CD4-positive, CD25-positive, alpha-beta regulatory T cell (primary cell): Measurements from ENCODE around the gene RIC1. TPM values are rescaled to one million over a fixed set of nuclear protein-coding genes. Genes with fewer than 3 reads are reported as not detected.

Experiments
- ATAC-seq, 2 donors: fragments of 150-1000 bp; cut with Tn5 transposase; one replicate each; pipeline ENCODE4 v1.10.0; 2021; ENCODE audit warnings: low read depth in 2 of 2, moderate number of reproducible peaks in 2 of 2, moderate library complexity in 1 of 2
- DNase-seq, 3 donors: peaks; one replicate each; pipeline versions ENCODE4 v3.0.0 to v3.0.0-alpha.2; 2012 to 2022; ENCODE audit warnings: mixed read lengths in 1 of 3
- H3K27ac ChIP-seq: one replicate; pipeline ENCODE4 v1.7.0; 2013; ENCODE audit warnings: mild to moderate bottlenecking, low read length; ENCODE audit not compliant: insufficient read depth, poor library complexity, severe bottlenecking
- H3K27me3 ChIP-seq: one replicate; pipeline ENCODE4 v1.7.0; 2013; ENCODE audit warnings: low read length; ENCODE audit not compliant: control insufficient read depth, insufficient read depth
- H3K36me3 ChIP-seq: one replicate; pipeline ENCODE4 v1.7.0; 2013; ENCODE audit warnings: mild to moderate bottlenecking, low read length, moderate library complexity; ENCODE audit not compliant: control insufficient read depth, insufficient read depth
- H3K4me1 ChIP-seq: 2 replicates; pipeline ENCODE4 v1.7.0; 2013; ENCODE audit warnings: mild to moderate bottlenecking, low read length; ENCODE audit not compliant: insufficient read depth, control insufficient read depth, poor library complexity, severe bottlenecking
- H3K4me3 ChIP-seq: one replicate; pipeline ENCODE4 v1.7.0; 2013; ENCODE audit warnings: low read depth, mild to moderate bottlenecking, low read length, moderate library complexity
- H3K9me3 ChIP-seq, 2 experiments: 1 replicate in 1 of 2; 2 replicates in 1 of 2; pipeline ENCODE4 v1.7.0; 2013; ENCODE audit warnings: low read length in 2 of 2, mild to moderate bottlenecking in 1 of 2, moderate library complexity in 1 of 2; ENCODE audit not compliant: control insufficient read depth in 2 of 2
- H3K27ac Mint-ChIP-seq, 3 donors: one replicate each; pipeline ENCODE4 v1.8.0; 2020 to 2022; ENCODE audit warnings: mild to moderate bottlenecking in 3 of 3, mixed read lengths in 3 of 3, moderate library complexity in 2 of 3
- H3K27me3 Mint-ChIP-seq: one replicate; pipeline ENCODE4 v1.8.0; 2022; ENCODE audit warnings: mild to moderate bottlenecking, mixed read lengths
- H3K36me3 Mint-ChIP-seq: one replicate; pipeline ENCODE4 v1.8.0; 2020; ENCODE audit warnings: mixed read lengths
- H3K4me1 Mint-ChIP-seq, 4 donors: one replicate each; pipeline ENCODE4 v1.8.0; 2020 to 2022; ENCODE audit warnings: mixed read lengths in 4 of 4, mild to moderate bottlenecking in 1 of 4
- H3K4me3 Mint-ChIP-seq, 4 donors: one replicate each; pipeline ENCODE4 v1.8.0; 2020 to 2022; ENCODE audit warnings: mild to moderate bottlenecking in 4 of 4, mixed read lengths in 4 of 4, moderate library complexity in 3 of 4
- H3K9me3 Mint-ChIP-seq, 7 donors: one replicate each; pipeline ENCODE4 v1.8.0; 2020 to 2022; ENCODE audit warnings: mixed read lengths in 7 of 7, mild to moderate bottlenecking in 3 of 7, moderate library complexity in 2 of 7
- polyA plus RNA-seq, 4 donors: library from polyadenylated mRNA; unstranded; fragments of 300-500 nt; fragmentation: Illumina TruSeq; gene quantifications; one replicate each; pipeline ENCODE4 v1.2.3, GENCODE V29; 2021
- total RNA-seq: library from RNA; stranded (reverse); gene quantifications from one replicate; pipeline ENCODE4 v1.2.3, GENCODE V29; 2022

RIC1 gene
- total and polyA plus RNA-seq, 5 donors from 2014 or later: 5.0 to 29.9 (median 7.6) TPM

- Mint-ChIP-seq H3K27me3 (peaks cover 5% of the 10 kb centered on the region), H3K36me3 (peaks cover 10% of the 10 kb centered on the region), H3K4me3 (peak overlapping the region in 3 of 4 donors; percentile 8 to 99 (median 98)), H3K9me3 (peaks cover 0 to 8% (median 3%) of the 10 kb centered on the region in 7 donors), H3K4me1 (peaks cover 49 to 77% (median 64%) of the 10 kb centered on the region in 4 donors), H3K27ac (no peak overlapping the region)
- no peak overlapping the region for H3K27ac ChIP-seq
- no peaks in the 10 kb centered on the region for H3K27me3 ChIP-seq
- H3K4me1 ChIP-seq: peaks cover 54% of the 10 kb centered on the region
- ATAC-seq (no peak), DNase-seq (no peak)
- no peaks in the 10 kb centered on the region for H3K36me3 ChIP-seq
- H3K9me3 ChIP-seq: peaks cover 0 to 7% of the 10 kb centered on the region in 2 experiments
- H3K4me3 ChIP-seq: peak overlapping the region; percentile 23
Observed at GRCh38 chr9:5631026-5631425, 2.1 kb downstream of the RIC1 start.

GRCh38 chr9:5632540-5632939 lies 3.6 kb downstream of the RIC1 start:
- Mint-ChIP-seq H3K9me3 (peaks cover under 1 to 10% (median 4%) of the 10 kb centered on the region in 7 donors), H3K4me1 (peaks cover 42 to 66% (median 57%) of the 10 kb centered on the region in 4 donors), H3K27me3 (peaks cover 5% of the 10 kb centered on the region), H3K4me3 (peak overlapping the region in 1 of 4 donors; percentile 20), H3K27ac (no peak overlapping the region), H3K36me3 (peaks cover 13% of the 10 kb centered on the region)
- no peak for DNase-seq
- H3K36me3 ChIP-seq: no peaks in the 10 kb centered on the region
- peaks cover 39% of the 10 kb centered on the region for H3K4me1 ChIP-seq
- ATAC-seq: no peak
- peaks cover 1 to 7% of the 10 kb centered on the region in 2 experiments for H3K9me3 ChIP-seq
- H3K4me3 ChIP-seq: no peak overlapping the region
- no peak overlapping the region for H3K27ac ChIP-seq
- no peaks in the 10 kb centered on the region for H3K27me3 ChIP-seq

- no peak overlapping the region for H3K27ac Mint-ChIP-seq
Observed at GRCh38 chr9:5633243-5633642, 4.3 kb downstream of the RIC1 start.

DNA sequence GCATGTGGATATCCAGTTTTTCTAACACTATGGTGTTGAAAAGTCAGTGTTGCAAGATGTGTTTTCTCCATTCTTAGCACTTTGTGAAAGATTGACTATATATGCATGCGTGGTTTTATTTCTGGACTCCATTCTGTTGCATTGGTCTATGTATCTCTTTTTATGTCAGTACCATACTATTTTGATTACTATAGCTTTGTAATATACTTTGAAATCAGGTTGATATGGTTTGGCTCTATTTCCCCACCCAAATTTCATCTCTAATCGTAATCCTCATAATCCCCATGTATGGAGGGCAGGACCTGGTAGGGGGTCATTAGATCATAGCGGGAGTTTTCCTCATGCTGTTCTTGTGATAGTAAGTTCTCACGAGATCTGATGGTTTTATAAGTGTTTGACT lies 6.5 kb downstream of the RIC1 start:
- Histone ChIP-seq H3K27me3 (no peaks in the 10 kb centered on the region), H3K4me3 (no peak overlapping the region), H3K4me1 (peaks cover 25% of the 10 kb centered on the region), H3K36me3 (peaks cover 2% of the 10 kb centered on the region), H3K9me3 (peaks cover 7 to 10% of the 10 kb centered on the region in 2 experiments), H3K27ac (no peak overlapping the region)
- H3K9me3 Mint-ChIP-seq: peaks cover 7 to 34% (median 13%) of the 10 kb centered on the region in 7 donors
- H3K27me3 Mint-ChIP-seq: no peaks in the 10 kb centered on the region
- peak overlapping the region in 1 of 4 donors; percentile 34 for H3K4me3 Mint-ChIP-seq
- H3K27ac Mint-ChIP-seq: peak overlapping the region in 2 of 3 donors; percentile 20 to 50
- peaks cover 42 to 73% (median 63%) of the 10 kb centered on the region in 4 donors for H3K4me1 Mint-ChIP-seq
- DNase-seq: no peak
- no peak for ATAC-seq
- peaks cover 38% of the 10 kb centered on the region for H3K36me3 Mint-ChIP-seq

More at GRCh38 chr9:5633243-5633642, 4.3 kb downstream of the RIC1 start:
- DNase-seq (peak in 1 of 3 donors; percentile 18), ATAC-seq (no peak)
- Mint-ChIP-seq H3K4me1 (peaks cover 37 to 66% (median 58%) of the 10 kb centered on the region in 4 donors), H3K4me3 (peak overlapping the region in 2 of 4 donors; percentile 32 to 45), H3K27me3 (peaks cover 5% of the 10 kb centered on the region), H3K36me3 (peaks cover 20% of the 10 kb centered on the region), H3K9me3 (peaks cover 3 to 17% (median 7%) of the 10 kb centered on the region in 7 donors)
- Histone ChIP-seq H3K9me3 (peaks cover 5 to 7% of the 10 kb centered on the region in 2 experiments), H3K4me1 (peaks cover 32% of the 10 kb centered on the region), H3K27ac (no peak overlapping the region), H3K27me3 (no peaks in the 10 kb centered on the region), H3K4me3 (peak overlapping the region; percentile 4), H3K36me3 (no peaks in the 10 kb centered on the region)

GRCh38 chr9:5639816-5640215 lies 10.9 kb downstream of the RIC1 start:
- peak overlapping the region in 1 of 3 donors; percentile 40 for H3K27ac Mint-ChIP-seq
- H3K36me3 ChIP-seq: peaks cover 2% of the 10 kb centered on the region
- DNase-seq: no peak
- H3K4me3 Mint-ChIP-seq: peak overlapping the region in 1 of 4 donors; percentile 6
- peaks cover 7 to 47% (median 19%) of the 10 kb centered on the region in 7 donors for H3K9me3 Mint-ChIP-seq
- no peaks in the 10 kb centered on the region for H3K27me3 Mint-ChIP-seq
- peaks cover 25 to 49% (median 41%) of the 10 kb centered on the region in 4 donors for H3K4me1 Mint-ChIP-seq
- H3K9me3 ChIP-seq: peaks cover 7 to 10% of the 10 kb centered on the region in 2 experiments
- H3K36me3 Mint-ChIP-seq: peaks cover 54% of the 10 kb centered on the region
- no peaks in the 10 kb centered on the region for H3K27me3 ChIP-seq
- ATAC-seq: no peak
- H3K4me3 ChIP-seq: no peak overlapping the region
- H3K4me1 ChIP-seq: peaks cover under 1% of the 10 kb centered on the region
- H3K27ac ChIP-seq: no peak overlapping the region

- H3K4me1 ChIP-seq: peaks cover 4% of the 10 kb centered on the region
- Mint-ChIP-seq H3K4me3 (no peak overlapping the region), H3K27ac (peak overlapping the region in 1 of 3 donors; percentile 22), H3K9me3 (peaks cover 0 to 46% (median 19%) of the 10 kb centered on the region in 7 donors), H3K27me3 (no peaks in the 10 kb centered on the region), H3K36me3 (peaks cover 50% of the 10 kb centered on the region), H3K4me1 (peaks cover 25 to 58% (median 45%) of the 10 kb centered on the region in 4 donors)
- DNase-seq: no peak
- peaks cover 2% of the 10 kb centered on the region for H3K36me3 ChIP-seq
- no peak for ATAC-seq
- no peak overlapping the region for H3K4me3 ChIP-seq
- no peaks in the 10 kb centered on the region for H3K27me3 ChIP-seq
- H3K9me3 ChIP-seq: peaks cover 0 to 10% of the 10 kb centered on the region in 2 experiments
- H3K27ac ChIP-seq: no peak overlapping the region
Observed at GRCh38 chr9:5642170-5642569, 13.3 kb downstream of the RIC1 start.

GRCh38 chr9:5643005-5643624 lies 14.2 kb downstream of the RIC1 start:
- Histone ChIP-seq H3K4me3 (no peak overlapping the region), H3K27ac (no peak overlapping the region), H3K9me3 (peaks cover 0 to 6% of the 10 kb centered on the region in 2 experiments), H3K27me3 (no peaks in the 10 kb centered on the region), H3K36me3 (peaks cover 2% of the 10 kb centered on the region), H3K4me1 (peaks cover 4% of the 10 kb centered on the region)
- no peaks in the 10 kb centered on the region for H3K27me3 Mint-ChIP-seq
- H3K27ac Mint-ChIP-seq: no peak overlapping the region
- H3K4me1 Mint-ChIP-seq: peaks cover 25 to 56% (median 40%) of the 10 kb centered on the region in 4 donors
- no peak overlapping the region for H3K4me3 Mint-ChIP-seq
- peaks cover 0 to 45% (median 18%) of the 10 kb centered on the region in 7 donors for H3K9me3 Mint-ChIP-seq
- ATAC-seq: no peak
- peaks cover 46% of the 10 kb centered on the region for H3K36me3 Mint-ChIP-seq
- DNase-seq: no peak
